Stimulated activated CD8-positive, alpha-beta memory T cell treated with anti-CD3 and anti-CD28 coated beads, Interleukin-15, amount 100 ng/mL, for 4 hours (primary cell): Measurements from ENCODE around the gene GUCA2A.

Experiments used
- DNase-seq, 2 donors: peaks; one replicate each; pipeline ENCODE4 v3.0.0-alpha.2; 2020; ENCODE audit warnings: low read depth in 2 of 2

Gene GUCA2A

GRCh38 chr1:42130061-42130660 lies 34.4 kb downstream of the GUCA2A start:
- DNase-seq, result no peak

- no peak for DNase-seq
These were observed 35.6 kb downstream of the GUCA2A start for GRCh38 chr1:42128964-42129363.

GRCh38 chr1:42128499-42128898 lies 36.0 kb downstream of the GUCA2A start:
- no peak for DNase-seq

GRCh38 chr1:42127767-42128166 lies 36.8 kb downstream of the GUCA2A start:
- no peak for DNase-seq

- no peak for DNase-seq
These were observed 39.0 kb downstream of the GUCA2A start for GRCh38 chr1:42125552-42125951.

GRCh38 chr1:42122408-42122807 lies 42.1 kb downstream of the GUCA2A start:
- no peak for DNase-seq

GRCh38 chr1:42118125-42118524 lies 46.4 kb downstream of the GUCA2A start:
- no peak for DNase-seq

- no peak for DNase-seq
These were observed 47.3 kb downstream of the GUCA2A start for GRCh38 chr1:42117214-42117613.

- DNase-seq, result no peak
These were observed 50.3 kb downstream of the GUCA2A start for GRCh38 chr1:42114229-42114628.
